Fibroblast of mammary gland (primary cell): ENCODE data around the gene PREB.

Source experiments
- DNase-seq: peaks from one replicate; pipeline ENCODE4 v3.0.0-alpha.2; 2010; ENCODE audit warnings: low read depth
- H3K4me3 ChIP-seq: 2 replicates; pipeline ENCODE4 v1.5.1; 2011; ENCODE audit warnings: low read depth, mild to moderate bottlenecking, low read length, moderate library complexity; ENCODE audit not compliant: control insufficient read depth
- TF ChIP-seq, protein P1 (sequence below): conservative IDR thresholded peaks from 2 replicates; pipeline ENCODE4 v1.5.1; 2011; ENCODE audit warnings: low read depth, low read length, inconsistent platforms; ENCODE audit not compliant: control insufficient read depth, insufficient read depth

The PREB gene

DNA sequence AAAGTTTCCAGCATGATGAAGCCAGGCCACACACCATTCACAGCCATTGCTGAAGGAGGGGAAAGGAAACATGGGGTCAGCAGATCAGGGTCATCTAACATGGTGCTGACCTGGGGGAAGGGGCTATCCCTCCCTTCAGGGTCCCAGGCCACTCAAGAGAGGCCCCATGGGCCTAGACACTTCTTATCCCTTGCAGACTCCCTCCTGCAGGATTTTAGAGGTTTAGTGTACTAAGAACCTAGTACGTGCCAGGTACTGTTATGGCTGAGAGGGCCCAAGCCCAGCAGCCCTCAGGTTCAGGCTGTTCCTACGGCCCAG lies 39.0 kb downstream of the PREB start:
- TF ChIP-seq, protein P1, sequence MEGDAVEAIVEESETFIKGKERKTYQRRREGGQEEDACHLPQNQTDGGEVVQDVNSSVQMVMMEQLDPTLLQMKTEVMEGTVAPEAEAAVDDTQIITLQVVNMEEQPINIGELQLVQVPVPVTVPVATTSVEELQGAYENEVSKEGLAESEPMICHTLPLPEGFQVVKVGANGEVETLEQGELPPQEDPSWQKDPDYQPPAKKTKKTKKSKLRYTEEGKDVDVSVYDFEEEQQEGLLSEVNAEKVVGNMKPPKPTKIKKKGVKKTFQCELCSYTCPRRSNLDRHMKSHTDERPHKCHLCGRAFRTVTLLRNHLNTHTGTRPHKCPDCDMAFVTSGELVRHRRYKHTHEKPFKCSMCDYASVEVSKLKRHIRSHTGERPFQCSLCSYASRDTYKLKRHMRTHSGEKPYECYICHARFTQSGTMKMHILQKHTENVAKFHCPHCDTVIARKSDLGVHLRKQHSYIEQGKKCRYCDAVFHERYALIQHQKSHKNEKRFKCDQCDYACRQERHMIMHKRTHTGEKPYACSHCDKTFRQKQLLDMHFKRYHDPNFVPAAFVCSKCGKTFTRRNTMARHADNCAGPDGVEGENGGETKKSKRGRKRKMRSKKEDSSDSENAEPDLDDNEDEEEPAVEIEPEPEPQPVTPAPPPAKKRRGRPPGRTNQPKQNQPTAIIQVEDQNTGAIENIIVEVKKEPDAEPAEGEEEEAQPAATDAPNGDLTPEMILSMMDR: no peak
- no peak overlapping the region for H3K4me3 ChIP-seq
- DNase-seq: no peak

DNA sequence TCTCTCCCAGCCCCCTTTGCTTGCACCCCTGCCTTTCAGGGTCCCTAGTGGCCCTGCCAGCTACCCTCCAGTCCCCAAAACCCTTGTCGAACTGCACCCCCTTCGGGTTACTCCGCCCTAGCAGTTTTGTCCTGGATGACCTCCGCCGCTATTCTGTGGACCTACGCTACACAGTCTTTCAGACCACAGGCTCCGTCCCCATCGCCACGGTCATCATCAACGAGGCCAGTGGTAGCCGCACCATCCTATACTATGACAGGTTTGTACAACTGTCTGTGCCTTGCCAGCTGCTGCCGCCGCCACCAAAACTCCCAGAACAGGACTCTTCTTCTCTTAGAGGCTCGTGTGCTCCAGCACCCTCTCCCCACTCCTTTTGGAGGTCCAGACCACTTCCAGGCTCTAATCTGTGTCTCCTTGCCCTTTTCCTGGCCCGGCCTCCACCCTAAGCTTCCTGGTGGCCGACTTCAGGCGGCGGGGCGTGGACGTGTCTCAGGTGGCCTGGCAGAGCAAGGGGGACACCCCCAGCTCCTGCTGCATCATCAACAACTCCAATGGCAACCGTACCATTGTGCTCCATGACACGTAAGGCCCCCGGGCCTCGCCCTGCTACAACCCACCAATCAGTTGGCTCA lies 40.0 kb downstream of the PREB start:
- TF ChIP-seq, protein P1: no peak
- H3K4me3 ChIP-seq: no peak overlapping the region
- DNase-seq: no peak

DNA sequence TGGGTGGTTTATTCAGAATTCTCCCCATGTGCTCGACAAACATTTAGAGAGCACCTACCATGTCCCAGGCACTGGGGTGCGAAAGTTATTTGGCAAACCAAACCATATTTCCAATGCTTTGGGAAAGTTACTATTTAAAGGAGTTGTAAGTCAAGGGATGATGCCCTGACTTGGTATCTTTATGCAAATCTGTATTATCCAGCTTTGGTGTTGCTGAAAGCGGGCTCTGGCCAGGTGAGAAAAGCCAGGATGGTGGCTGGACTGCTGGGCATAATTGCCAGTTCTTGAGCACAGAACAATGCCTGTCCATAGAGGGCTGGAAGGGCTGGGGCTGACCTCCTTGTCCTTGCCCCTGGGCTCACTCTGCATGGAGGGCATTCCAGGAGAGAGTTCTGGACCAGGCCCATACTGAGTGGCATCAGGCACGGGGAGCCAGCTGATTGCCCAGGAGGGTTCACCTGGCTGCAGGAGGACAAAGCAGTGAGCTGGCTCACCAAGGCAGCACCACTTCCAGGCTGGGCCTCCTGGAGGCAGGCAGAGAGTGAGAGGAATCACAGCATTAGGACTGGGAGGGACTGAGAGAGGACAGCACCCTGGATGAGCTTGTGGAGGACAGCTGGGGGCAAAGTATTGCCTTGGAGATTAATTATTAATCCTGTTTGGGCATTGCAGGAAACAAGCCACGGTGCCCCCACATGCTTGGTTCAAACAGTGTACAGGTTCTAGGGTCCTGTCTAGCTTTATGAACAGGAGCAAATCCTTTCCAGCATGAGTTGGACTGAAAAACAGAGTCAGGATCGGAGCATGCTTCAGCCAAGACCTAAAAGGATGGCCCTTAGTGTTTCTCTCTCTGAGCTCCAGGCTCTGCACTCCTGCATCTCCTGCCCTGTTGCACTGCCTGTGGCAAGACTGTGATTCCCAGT lies 40.7 kb downstream of the PREB start:
- TF ChIP-seq, protein P1: no peak
- DNase-seq: no peak
- H3K4me3 ChIP-seq: no peak overlapping the region

DNA sequence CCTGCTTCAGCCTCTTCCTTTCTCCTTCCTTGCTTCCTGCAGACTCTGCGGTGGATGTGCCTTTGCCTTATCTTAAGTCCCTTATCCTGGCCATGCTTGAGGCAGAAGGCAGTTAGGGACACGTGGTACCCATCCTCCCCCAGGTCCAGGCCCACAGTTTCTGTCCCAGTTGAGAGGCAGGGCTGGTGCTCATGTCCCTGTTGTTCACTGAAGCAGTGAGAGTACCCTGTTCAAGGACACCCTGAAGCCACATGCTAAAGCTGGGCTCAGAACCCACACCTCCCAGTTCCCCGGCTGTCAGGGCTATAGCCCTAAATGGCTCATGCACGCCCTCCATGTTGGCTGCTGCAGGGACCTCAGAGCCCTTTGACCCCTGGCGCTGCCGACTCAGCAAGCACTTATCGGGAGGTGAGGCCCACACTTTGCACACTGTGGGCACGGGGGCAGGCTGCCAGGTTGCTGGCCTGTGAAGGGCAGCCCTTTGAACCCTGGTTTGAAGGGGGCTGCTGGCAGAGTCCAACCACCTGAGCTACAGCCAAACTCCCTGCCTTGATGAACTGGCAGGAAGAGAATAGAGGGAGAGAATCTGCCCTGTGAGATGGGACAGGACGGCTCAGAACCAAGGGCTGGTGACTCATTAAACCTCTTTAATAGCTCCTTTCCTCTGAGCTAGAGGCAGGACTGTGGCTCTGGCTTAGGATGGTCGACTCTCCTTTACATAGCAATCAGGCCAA lies 41.6 kb downstream of the PREB start:
- TF ChIP-seq, protein P1: no peak
- no peak for DNase-seq
- H3K4me3 ChIP-seq: no peak overlapping the region

DNA sequence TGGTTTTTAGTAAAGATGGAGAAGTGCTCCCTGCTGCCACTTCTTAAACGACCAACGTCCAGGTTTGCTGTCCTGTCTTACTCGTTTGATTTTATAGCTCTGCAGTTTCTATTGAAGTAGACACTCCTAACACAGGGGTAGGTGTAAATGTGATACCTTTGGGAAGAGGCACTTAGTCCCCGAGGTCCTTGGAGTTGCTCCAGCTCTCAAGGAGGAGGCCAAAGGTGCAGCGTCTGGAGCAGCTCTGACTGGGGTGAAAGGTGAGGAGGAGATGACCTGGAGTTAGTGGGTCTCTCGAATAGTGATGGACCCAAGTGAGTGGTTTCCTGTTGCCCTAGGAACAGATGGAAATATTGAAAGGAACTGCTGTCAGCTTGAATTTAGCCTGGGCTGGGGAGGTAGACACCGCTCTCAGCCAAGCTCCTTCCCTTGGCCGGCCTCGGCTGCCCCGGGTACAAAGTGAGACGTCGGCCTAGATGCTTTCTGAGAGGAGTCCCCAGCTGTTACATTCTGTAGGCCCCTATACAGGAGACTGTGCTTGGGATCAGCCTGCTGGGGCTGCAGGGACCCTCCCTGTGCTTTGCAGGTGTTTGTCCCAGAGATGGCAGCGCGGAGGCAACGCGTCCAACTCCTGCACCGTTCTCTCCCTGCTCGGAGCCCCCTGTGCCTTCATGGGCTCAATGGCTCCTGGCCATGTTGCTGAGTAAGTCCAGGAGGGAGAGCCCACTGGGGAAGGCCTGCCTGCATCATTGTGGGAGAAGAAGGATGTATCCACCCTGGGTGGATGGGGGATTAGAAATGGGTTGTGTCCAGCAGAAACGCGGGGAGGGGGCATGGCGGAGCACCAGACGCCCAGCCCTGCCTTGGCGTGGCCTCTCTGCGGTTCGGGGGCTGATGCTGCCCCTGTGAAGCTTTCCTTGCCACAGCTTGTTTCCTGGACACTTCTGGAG lies 42.4 kb downstream of the PREB start:
- H3K4me3 ChIP-seq: no peak overlapping the region
- TF ChIP-seq, protein P1: no peak

DNA sequence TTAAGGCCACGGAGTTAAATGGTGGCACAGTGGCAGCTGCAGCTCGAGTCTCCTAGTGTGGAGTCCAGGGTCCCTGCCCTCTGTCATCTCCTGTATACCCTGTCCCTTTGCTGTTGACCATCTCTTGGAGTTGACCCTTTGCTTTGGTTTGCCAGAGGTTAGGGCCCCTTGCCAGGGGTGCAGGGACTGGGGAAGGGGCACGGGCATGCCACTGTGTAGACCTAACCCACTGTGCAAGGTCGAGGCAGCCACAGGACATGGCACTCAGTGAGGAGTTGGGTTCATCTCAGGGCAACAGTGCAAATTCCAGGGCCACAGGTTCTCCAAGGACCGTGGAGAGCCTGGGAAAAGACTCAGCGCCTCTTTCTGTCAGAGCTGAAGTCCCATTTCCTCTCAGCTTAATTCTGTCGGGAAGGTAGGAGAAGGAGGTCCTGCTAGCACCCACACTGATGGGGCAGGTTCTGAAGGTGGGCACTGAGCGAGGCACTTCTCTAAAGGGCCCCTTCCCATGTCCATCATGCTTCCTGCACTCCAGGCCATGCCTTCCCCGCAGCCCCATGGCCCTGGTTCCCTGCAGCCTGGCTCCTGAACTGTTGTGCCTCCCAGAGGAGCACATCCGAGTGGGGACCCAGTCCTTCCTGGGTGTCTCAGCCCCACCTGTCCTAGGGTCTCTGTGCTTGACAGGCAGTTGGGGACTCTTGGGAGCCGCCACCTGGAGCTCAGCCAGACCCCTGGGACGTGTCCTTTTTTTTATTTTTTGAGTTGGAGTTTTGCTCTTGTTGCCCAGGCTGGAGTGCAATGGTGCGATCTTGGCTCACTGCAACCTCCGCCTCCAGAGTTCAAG lies 45.1 kb downstream of the PREB start:
- no peak overlapping the region for H3K4me3 ChIP-seq
- no peak for DNase-seq
- TF ChIP-seq, protein P1: no peak

More for the DNA sequence above, 42.4 kb downstream of the PREB start:
- no peak for DNase-seq
